AG08395 (cell line): Measurements from ENCODE around the gene UBE2B.
"Not testable (repeated sequence)": the region's sequence is repeated elsewhere in the genome, so short reads cannot be mapped to it uniquely, and the experiment has no call there.

Experiments
- DNase-seq: peaks from one replicate; pipeline ENCODE4 v3.0.0; 2012; ENCODE audit warnings: mixed read lengths, low spot score

The UBE2B gene

GRCh38 chr5:134398609-134399155 is 27.3 kb downstream of the UBE2B start:
- no peak for DNase-seq

- DNase-seq: no peak
These were observed 32.6 kb downstream of the UBE2B start for GRCh38 chr5:134403951-134404350.

- peak; percentile 13 for DNase-seq
These were observed 35.0 kb downstream of the UBE2B start for GRCh38 chr5:134406390-134406789.

- DNase-seq: no peak
These were observed 38.0 kb downstream of the UBE2B start for GRCh38 chr5:134409321-134409720.

GRCh38 chr5:134410822-134411221 is 39.5 kb downstream of the UBE2B start:
- DNase-seq: no peak

GRCh38 chr5:134411228-134411545 is 39.8 kb downstream of the UBE2B start:
- no peak for DNase-seq

- peak; percentile 94 for DNase-seq
These were observed 40.3 kb downstream of the UBE2B start, which contains the start of gene CDKN2AIPNL for GRCh38 chr5:134411546-134412266. CDKN2AIPNL (minus strand) TSS chr5:134411881; CDS start chr5:134411854, 27 bp downstream.

- no peak for DNase-seq
These were observed 41.7 kb downstream of the UBE2B start for GRCh38 chr5:134413046-134413445.

GRCh38 chr5:134417707-134418106 is 46.3 kb downstream of the UBE2B start:
- DNase-seq: no peak

GRCh38 chr5:134418958-134419357 is 47.6 kb downstream of the UBE2B start:
- DNase-seq: no peak

GRCh38 chr5:134420343-134420742 is 49.0 kb downstream of the UBE2B start:
- no peak for DNase-seq

- DNase-seq: not testable (repeated sequence)
These were observed 49.7 kb downstream of the UBE2B start for GRCh38 chr5:134421038-134421437.

- no peak for DNase-seq
These were observed 51.5 kb downstream of the UBE2B start for GRCh38 chr5:134422791-134423365.

- no peak for DNase-seq
These were observed 52.0 kb downstream of the UBE2B start for GRCh38 chr5:134423376-134423775.

GRCh38 chr5:134426361-134426760 is 55.0 kb downstream of the UBE2B start:
- no peak for DNase-seq

GRCh38 chr5:134427540-134428041 is 56.2 kb downstream of the UBE2B start:
- no peak for DNase-seq

- DNase-seq: no peak
These were observed 58.7 kb downstream of the UBE2B start for GRCh38 chr5:134430001-134430569.

GRCh38 chr5:134432174-134432573 is 60.8 kb downstream of the UBE2B start:
- no peak for DNase-seq

GRCh38 chr5:134432677-134433359 is 61.4 kb downstream of the UBE2B start:
- DNase-seq: no peak

- peak; percentile 42 for DNase-seq
These were observed 64.2 kb downstream of the UBE2B start for GRCh38 chr5:134435560-134435959.

GRCh38 chr5:134436523-134437339 is 65.4 kb downstream of the UBE2B start:
- peak; percentile 77 for DNase-seq
